ENCODE measurements around the gene FER1L5. TPM values are rescaled to one million over a fixed set of nuclear protein-coding genes. Genes with fewer than 3 reads are reported as not detected.

The FER1L5 gene
- total RNA-seq, 4 donors from 2014 or later = not detected

- no peak for TF ChIP-seq CTCF (IDR thresholded peaks at IDR 0.05)
- DNase-seq (ENCODE audit: low spot score) (no peak), ATAC-seq (ENCODE audit: low FRiP score) (peak; percentile 49)
These were observed 23.8 kb upstream of the FER1L5 start for GRCh38 chr2:96618596-96619283.

- no peak for TF ChIP-seq CTCF (IDR thresholded peaks at IDR 0.05)
- DNase-seq (ENCODE audit: low spot score) = no peak
- no peak for ATAC-seq (ENCODE audit: low FRiP score)
These were observed 20.0 kb upstream of the FER1L5 start for GRCh38 chr2:96622544-96622943.

GRCh38 chr2:96623116-96623515 is 19.4 kb upstream of the FER1L5 start:
- TF ChIP-seq CTCF (IDR thresholded peaks at IDR 0.05) = no peak
- no peak for ATAC-seq (ENCODE audit: low FRiP score)
- DNase-seq (ENCODE audit: low spot score) = no peak

GRCh38 chr2:96625571-96626552 is 16.7 kb upstream of the FER1L5 start:
- no peak for DNase-seq (ENCODE audit: low spot score)
- TF ChIP-seq CTCF (IDR thresholded peaks at IDR 0.05) = no peak
- no peak for ATAC-seq (ENCODE audit: low FRiP score)

GRCh38 chr2:96626553-96626942 is 16.0 kb upstream of the FER1L5 start:
- DNase-seq (ENCODE audit: low spot score) (no peak), ATAC-seq (ENCODE audit: low FRiP score) (no peak)
- no peak for TF ChIP-seq CTCF (IDR thresholded peaks at IDR 0.05)

GRCh38 chr2:96631804-96632435 is 10.6 kb upstream of the FER1L5 start:
- no peak for TF ChIP-seq CTCF (IDR thresholded peaks at IDR 0.05)
- DNase-seq (ENCODE audit: low spot score) (no peak), ATAC-seq (ENCODE audit: low FRiP score) (no peak)

Data from omental fat pad (tissue), 4 donors.